Measurements from ENCODE around the gene IL17B.

GRCh38 chr5:149356391-149356790 lies 22.7 kb downstream of the IL17B start:
- no peak for TF ChIP-seq RAD21 (IDR thresholded peaks at IDR 0.05; ENCODE audit: low read depth)
- TF ChIP-seq REST (IDR thresholded peaks at IDR 0.05; ENCODE audit: low read depth): no peak
- TF ChIP-seq CEBPB (IDR thresholded peaks at IDR 0.05): no peak
- no peak for TF ChIP-seq USF1 (IDR thresholded peaks at IDR 0.05)
- no peak for TF ChIP-seq TAF1 (IDR thresholded peaks at IDR 0.05; ENCODE audit: low read depth)
- TF ChIP-seq YY1 (IDR thresholded peaks at IDR 0.05; ENCODE audit: low read depth): no peak
- TF ChIP-seq FOXM1 (IDR thresholded peaks at IDR 0.05; ENCODE audit: borderline replicate concordance, low read depth): no peak
- TF ChIP-seq MAX (IDR thresholded peaks at IDR 0.05): no peak

All from Ishikawa (cell line).